Activated naive CD8-positive, alpha-beta T cell (primary cell): Measurements from ENCODE around the gene PDXK.

ENCODE experiments used
- H3K27ac Mint-ChIP-seq: one replicate; pipeline ENCODE4 v1.8.0; 2021; ENCODE audit warnings: mixed read lengths
- H3K27me3 Mint-ChIP-seq: one replicate; pipeline ENCODE4 v1.8.0; 2021; ENCODE audit warnings: mixed read lengths
- H3K36me3 Mint-ChIP-seq: one replicate; pipeline ENCODE4 v1.8.0; 2021; ENCODE audit warnings: mixed read lengths
- H3K4me1 Mint-ChIP-seq: one replicate; pipeline ENCODE4 v1.8.0; 2021; ENCODE audit warnings: low read depth, mixed read lengths
- H3K4me3 Mint-ChIP-seq: one replicate; pipeline ENCODE4 v1.8.0; 2021; ENCODE audit warnings: mild to moderate bottlenecking, mixed read lengths
- H3K9me3 Mint-ChIP-seq: one replicate; pipeline ENCODE4 v1.8.0; 2021; ENCODE audit warnings: low read depth, mixed read lengths

The PDXK gene

DNA sequence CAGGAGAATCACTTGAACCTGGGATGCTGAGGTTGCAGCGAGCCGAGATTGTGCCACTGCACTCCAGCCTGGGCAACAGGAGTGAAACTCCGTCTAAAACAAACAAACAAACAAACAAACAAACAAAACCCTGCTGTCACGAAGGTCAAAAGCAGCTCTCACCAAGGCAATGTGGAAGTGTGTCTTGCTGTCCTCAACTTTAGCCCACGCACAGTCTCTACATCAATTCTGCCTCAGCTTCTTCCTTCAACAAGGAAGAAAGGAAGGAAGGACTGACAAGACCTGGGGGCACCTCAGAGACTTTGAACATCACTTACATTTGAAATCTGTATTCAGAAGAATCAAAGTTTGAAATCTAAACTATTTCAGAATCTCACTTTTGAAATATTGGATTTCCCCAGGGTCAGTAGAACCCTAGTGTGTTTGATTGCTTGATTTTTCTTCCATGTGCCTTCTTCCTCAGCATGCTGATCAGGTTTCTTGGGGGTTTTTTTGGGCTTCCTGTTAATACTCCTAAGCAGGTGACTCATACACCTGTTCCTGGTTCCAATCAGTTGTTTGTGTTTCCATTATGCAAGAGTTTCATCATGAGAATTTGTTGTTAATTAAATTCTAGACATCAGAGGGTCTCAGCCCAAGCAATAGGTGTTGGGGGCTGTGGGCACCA lies 63.6 kb downstream of the PDXK start:
- peak overlapping the region; percentile 51 for H3K4me3 Mint-ChIP-seq
- no peaks in the 10 kb centered on the region for H3K9me3 Mint-ChIP-seq
- H3K27me3 Mint-ChIP-seq, result no peaks in the 10 kb centered on the region
- H3K27ac Mint-ChIP-seq, result peak overlapping the region; percentile 86
- peaks cover 26% of the 10 kb centered on the region for H3K4me1 Mint-ChIP-seq
- no peaks in the 10 kb centered on the region for H3K36me3 Mint-ChIP-seq

DNA sequence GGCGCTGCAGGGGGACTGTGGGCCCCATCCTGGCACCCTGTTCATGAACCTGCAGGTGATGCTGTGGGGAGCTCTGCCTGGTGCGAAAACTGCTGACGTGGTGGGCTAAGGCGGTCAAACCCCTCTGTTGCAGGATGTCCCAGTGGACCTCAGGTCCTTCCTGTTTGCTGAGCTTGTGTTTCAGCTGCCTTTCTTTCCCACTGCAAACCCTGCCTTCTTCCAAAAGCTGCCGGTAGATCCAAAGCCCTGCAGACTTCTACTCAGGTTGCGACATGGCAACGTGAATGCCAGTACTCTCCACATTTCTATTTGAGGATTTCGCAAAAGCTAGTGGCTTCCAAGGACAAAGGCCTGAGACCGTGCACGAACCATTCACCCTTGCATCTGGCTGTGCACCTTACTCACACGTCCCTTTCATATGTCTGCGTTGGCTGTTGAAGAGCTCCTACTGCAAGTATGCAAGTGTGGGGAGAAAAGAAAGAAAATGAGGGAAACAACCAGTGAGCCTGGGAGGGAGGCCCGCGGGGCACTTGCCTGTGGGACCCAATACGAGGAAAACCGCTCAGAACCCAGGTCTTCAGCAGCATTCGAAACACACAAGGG lies 64.3 kb downstream of the PDXK start:
- no peak overlapping the region for H3K4me3 Mint-ChIP-seq
- peak overlapping the region; percentile 86 for H3K27ac Mint-ChIP-seq
- no peaks in the 10 kb centered on the region for H3K27me3 Mint-ChIP-seq
- H3K4me1 Mint-ChIP-seq, result peaks cover 25% of the 10 kb centered on the region
- H3K36me3 Mint-ChIP-seq, result no peaks in the 10 kb centered on the region
- no peaks in the 10 kb centered on the region for H3K9me3 Mint-ChIP-seq

DNA sequence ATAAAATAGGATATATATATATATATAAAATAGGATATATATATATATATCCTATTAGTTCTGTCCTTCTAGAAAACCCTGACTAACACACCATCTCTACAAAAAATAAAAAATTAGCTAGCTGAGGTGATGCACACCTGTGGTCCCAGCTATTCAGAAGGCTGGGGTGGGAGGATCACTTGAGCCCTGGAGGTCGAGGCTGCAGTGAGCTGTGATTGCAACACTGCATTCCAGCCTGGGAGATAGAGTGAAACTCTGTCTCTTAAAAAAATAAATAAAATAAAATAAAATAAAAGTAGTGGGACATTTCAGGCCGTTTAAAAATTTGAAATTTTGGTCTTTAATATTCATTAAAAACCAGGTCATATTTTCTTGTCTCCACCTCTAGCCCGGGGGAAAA lies 66.2 kb downstream of the PDXK start:
- Mint-ChIP-seq H3K36me3 (no peaks in the 10 kb centered on the region), H3K4me1 (peaks cover 19% of the 10 kb centered on the region), H3K4me3 (no peak overlapping the region), H3K27me3 (no peaks in the 10 kb centered on the region), H3K27ac (no peak overlapping the region), H3K9me3 (no peaks in the 10 kb centered on the region)

DNA sequence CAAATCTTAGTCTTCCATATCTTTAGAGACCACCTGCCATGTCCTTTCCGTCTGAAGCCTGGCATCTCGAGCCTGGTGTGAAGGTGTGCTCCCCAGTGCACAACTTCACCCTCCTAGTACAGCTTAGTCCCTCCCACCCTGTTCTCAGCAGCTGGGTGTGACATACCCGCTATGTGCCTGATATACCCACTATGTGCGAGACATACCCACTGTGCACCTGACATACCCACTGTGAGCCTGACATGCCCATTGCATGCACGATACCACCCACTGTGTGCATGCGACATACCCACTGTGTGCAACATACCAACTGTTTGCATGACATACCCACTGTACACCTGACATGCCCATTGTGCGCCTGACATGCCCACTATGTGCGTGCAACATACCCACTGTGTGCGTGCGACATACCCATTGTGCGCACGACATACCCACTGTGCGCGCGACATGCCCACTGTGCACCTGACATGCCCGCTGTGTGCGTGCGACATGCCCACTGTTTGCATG lies 67.4 kb downstream of the PDXK start:
- Mint-ChIP-seq H3K27me3 (no peaks in the 10 kb centered on the region), H3K36me3 (no peaks in the 10 kb centered on the region), H3K9me3 (no peaks in the 10 kb centered on the region), H3K4me1 (peaks cover 29% of the 10 kb centered on the region), H3K27ac (no peak overlapping the region), H3K4me3 (peak overlapping the region; percentile 45)

DNA sequence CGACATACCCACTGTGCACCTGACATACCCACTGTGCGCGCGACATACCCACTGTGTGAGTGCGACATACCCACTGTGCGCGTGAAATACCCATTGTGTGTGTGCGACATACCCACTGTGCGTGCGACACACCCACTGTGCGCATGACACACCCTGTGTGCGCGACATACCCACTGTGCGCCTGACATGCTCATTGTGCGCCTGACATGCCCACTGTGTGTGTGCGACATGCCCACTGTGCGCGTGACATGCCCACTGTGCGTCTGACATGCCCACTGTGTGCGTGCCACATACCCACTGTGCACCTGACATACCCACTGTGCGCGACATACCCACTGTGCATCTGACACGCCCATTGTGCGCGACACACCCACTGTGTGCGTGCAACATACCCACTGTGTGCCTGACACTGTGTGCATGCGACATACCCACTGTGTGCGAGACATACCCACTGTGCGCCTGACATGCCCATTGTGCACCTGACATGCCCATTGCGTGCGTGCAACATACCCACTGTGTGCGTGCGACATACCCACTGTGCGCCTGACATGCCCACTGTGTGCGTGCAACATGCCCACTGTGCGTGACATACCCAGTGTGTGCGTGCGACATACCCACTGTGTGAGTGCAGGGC lies 68.0 kb downstream of the PDXK start:
- Mint-ChIP-seq H3K4me3 (no peak overlapping the region), H3K9me3 (no peaks in the 10 kb centered on the region), H3K27me3 (no peaks in the 10 kb centered on the region), H3K27ac (no peak overlapping the region), H3K36me3 (peaks cover 2% of the 10 kb centered on the region), H3K4me1 (peaks cover 32% of the 10 kb centered on the region)

DNA sequence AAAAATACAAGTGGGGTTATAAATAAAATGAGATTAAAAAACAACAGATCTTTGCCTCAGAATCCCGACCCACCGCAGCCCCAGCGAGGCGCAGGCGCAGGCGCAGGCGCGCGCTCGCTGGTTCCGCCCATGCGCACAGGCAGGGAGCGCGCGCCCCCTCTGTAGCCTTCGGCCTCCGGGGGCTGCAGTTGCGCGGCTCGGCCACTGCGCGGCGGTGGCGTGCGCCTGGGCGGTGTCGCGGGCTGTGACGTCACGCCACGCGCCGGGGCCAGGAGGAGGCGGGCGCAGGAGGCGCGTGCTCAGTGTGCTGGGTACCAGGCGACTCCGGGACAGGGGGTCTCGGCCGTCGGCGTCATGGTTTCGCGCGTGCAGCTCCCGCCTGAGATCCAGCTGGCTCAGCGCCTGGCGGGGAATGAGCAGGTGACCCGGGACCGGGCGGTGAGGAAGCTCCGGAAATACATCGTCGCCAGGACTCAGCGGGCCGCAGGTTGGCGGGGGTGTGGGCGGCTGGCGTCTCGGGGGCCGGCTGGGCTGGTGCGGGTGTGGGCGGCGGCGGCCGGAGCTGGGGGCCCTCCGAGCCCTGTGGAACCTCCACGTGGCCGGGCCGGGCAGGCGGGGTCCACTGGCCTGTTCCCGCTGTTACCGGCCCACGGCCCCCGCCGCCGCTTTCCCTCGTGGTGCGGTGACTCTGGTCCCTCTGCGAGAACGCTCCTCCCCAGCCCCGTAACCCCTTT lies 70.5 kb downstream of the PDXK start, which contains the start of gene RRP1:
RRP1 (plus strand) TSS at position 302 of the 734 bp plus-strand sequence; CDS start at position 355, 53 bp downstream.
- Mint-ChIP-seq H3K4me1 (peaks cover 27% of the 10 kb centered on the region), H3K27ac (peak within 1 kb of the TSS; percentile 95), H3K9me3 (no peaks in the 10 kb centered on the region), H3K27me3 (no peaks in the 10 kb centered on the region), H3K4me3 (peak within 1 kb of the TSS; percentile 98), H3K36me3 (peaks cover 4% of the 10 kb centered on the region)

DNA sequence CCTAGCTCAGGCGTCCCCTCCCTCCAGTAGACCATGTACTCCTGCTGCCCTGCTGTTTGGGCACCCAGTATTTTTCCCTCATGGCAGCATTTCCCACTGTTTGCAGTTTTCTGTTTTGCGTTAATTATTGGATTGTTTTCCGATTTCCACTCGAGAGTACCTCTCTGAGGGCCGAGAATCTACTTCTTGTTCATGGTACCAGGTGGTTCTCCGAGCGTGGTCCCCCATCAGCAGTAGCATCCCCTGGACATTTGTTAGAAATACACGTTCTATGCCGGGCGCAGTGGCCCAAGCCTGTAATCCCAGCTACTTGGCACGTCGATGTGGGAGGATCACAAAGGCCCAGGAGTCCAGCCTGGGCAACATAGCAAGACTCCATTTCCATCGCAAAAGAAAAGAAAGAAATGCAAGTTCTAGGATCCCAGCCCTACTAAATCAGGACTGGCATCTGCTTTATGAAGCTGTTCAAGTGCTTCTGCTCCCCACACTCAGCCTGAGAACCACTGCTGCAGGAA lies 71.1 kb downstream of the PDXK start:
- Mint-ChIP-seq H3K27me3 (no peaks in the 10 kb centered on the region), H3K9me3 (no peaks in the 10 kb centered on the region), H3K27ac (peak overlapping the region; percentile 95), H3K4me3 (peak overlapping the region; percentile 98), H3K36me3 (peaks cover 4% of the 10 kb centered on the region), H3K4me1 (peaks cover 28% of the 10 kb centered on the region)

DNA sequence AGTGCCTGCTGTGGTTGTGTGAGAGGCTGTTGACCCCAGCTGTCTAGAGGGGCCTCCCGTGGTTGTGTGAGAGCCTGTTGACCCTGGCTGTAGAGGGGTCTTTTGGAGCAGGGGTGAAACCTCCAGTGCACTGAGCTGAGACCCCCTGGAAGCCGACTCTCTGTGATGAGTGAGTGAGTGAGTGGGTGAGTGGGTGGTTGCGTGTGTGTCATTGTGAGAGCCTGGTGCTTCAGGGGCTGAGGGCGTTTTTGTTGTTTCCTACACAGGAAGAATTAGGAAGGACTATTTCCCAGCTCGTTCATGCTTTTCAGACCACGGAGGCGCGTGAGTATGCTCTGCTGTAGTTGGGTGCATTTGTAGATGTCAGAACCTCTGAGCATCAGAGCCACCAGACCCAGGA lies 73.5 kb downstream of the PDXK start:
- Mint-ChIP-seq H3K9me3 (no peaks in the 10 kb centered on the region), H3K27ac (no peak overlapping the region), H3K4me3 (peak overlapping the region; percentile 80), H3K27me3 (no peaks in the 10 kb centered on the region), H3K36me3 (peaks cover 6% of the 10 kb centered on the region), H3K4me1 (peaks cover 29% of the 10 kb centered on the region)

DNA sequence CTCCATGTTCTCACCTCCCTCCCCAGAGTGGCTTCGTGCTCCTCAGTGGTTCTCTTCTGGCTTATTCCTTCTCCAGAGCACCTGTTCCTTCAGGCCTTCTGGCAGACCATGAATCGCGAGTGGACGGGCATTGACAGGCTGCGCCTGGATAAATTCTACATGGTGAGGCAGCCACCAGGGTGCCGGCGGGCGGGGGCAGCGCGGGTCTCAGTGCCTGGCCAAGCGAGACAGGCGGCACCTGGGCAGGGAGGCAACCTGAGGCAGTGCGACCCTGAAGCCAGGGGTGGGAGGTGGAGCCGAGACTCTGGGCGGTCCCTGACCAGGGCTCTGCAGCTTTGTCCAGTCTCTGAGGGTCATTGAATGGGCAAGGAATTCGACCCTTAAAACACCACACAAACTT lies 74.3 kb downstream of the PDXK start:
- Mint-ChIP-seq H3K36me3 (peaks cover 6% of the 10 kb centered on the region), H3K27me3 (no peaks in the 10 kb centered on the region), H3K9me3 (no peaks in the 10 kb centered on the region), H3K4me3 (no peak overlapping the region), H3K27ac (no peak overlapping the region), H3K4me1 (peaks cover 29% of the 10 kb centered on the region)

DNA sequence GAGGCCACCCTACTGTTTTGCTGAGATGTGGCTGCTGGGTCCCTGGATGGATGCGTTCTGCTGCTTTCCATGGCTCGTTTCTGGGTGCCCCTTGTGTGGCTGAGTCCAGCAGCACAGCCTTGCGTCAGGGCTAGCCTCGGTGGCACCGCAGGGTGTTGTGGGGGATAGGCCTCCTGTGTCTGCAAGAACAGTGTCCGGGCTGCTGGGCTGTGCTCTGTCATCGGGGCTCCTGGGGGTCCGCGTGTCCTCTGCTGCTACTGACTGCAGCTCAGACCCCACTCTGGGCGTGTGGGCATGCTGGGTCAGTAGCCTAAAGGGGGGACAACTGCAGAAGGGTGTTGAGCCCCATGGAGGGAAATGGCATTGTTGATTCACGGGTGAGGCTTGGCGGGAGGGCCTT lies 75.4 kb downstream of the PDXK start:
- Mint-ChIP-seq H3K36me3 (peaks cover 6% of the 10 kb centered on the region), H3K27me3 (no peaks in the 10 kb centered on the region), H3K4me1 (peaks cover 29% of the 10 kb centered on the region), H3K27ac (no peak overlapping the region), H3K9me3 (no peaks in the 10 kb centered on the region), H3K4me3 (no peak overlapping the region)

DNA sequence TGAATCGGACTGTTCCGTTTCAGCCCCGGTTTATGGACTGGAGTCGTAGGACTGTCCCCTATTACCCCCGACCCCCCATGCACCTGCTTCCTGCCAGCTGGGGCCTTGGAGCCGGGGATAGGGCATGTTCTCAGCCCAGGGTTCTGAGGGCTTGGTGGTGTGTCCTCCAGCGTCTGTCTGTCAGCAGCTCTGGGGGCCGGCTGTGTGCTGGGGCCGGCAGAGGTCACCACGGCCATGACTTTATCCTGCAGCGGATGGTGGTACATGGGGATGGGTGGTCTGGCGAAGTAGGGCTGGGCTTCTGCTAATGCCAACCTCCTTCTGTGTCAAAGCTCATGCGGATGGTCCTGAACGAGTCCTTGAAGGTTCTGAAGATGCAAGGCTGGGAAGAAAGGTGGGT lies 75.9 kb downstream of the PDXK start:
- no peaks in the 10 kb centered on the region for H3K9me3 Mint-ChIP-seq
- H3K27me3 Mint-ChIP-seq, result no peaks in the 10 kb centered on the region
- H3K4me1 Mint-ChIP-seq, result peaks cover 29% of the 10 kb centered on the region
- H3K4me3 Mint-ChIP-seq, result no peak overlapping the region
- peak overlapping the region; percentile 16 for H3K27ac Mint-ChIP-seq
- peaks cover 6% of the 10 kb centered on the region for H3K36me3 Mint-ChIP-seq

DNA sequence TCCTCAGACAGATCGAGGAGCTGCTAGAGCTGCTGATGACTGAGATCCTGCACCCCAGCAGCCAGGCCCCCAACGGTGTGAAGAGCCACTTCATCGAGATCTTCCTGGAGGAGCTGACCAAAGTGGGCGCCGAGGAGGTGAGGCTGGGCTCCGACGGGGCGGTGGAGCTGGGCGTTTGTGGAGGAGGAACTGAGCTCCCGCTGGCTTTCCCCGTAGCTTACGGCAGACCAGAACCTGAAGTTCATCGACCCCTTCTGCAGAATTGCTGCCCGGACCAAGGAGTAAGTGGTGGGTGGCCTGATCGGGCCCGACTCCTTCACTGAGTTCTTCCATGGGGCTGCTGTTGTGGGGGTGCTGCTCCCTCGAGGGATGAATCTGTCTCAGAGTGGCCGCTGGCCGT lies 78.5 kb downstream of the PDXK start:
- no peaks in the 10 kb centered on the region for H3K27me3 Mint-ChIP-seq
- no peaks in the 10 kb centered on the region for H3K9me3 Mint-ChIP-seq
- peaks cover 8% of the 10 kb centered on the region for H3K4me1 Mint-ChIP-seq
- no peak overlapping the region for H3K27ac Mint-ChIP-seq
- no peak overlapping the region for H3K4me3 Mint-ChIP-seq
- H3K36me3 Mint-ChIP-seq, result peaks cover 2% of the 10 kb centered on the region

DNA sequence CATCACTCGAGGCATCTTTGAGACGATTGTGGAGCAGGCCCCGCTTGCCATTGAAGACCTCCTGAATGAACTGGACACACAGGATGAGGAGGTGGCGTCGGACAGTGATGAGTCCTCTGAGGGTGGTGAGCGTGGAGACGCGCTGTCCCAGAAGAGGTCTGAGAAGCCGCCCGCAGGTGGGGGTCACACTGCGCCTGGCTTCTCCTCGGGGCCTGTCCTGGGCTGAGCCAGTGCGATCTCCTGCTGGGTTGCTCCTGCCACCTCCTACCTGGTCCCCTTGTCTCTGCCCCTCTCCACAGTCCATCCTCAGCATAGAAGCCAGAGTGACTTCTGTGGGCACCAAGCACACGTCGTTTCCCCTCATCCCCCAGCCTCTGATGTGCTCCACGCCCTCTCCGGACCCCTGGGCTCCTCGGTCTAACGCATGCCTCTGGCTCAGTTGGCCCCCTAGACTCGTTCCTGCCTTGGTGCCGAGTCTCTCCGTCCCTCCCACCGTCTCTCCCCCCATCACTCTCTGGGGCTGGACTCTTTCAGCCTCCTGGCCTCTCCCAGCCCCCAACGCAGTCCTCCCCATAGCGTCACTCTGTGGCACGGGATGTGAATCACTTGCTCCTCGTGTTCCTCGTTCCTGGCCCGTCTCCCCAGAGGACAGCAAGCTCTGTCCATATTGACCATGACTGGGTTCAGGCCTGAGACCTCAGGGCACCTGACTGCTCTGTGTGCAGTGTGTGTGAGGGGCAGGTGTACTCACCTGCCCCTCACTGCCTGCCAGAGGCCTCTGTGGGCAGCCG lies 79.2 kb downstream of the PDXK start:
- H3K27ac Mint-ChIP-seq, result no peak overlapping the region
- H3K36me3 Mint-ChIP-seq, result peaks cover 2% of the 10 kb centered on the region
- no peak overlapping the region for H3K4me3 Mint-ChIP-seq

DNA sequence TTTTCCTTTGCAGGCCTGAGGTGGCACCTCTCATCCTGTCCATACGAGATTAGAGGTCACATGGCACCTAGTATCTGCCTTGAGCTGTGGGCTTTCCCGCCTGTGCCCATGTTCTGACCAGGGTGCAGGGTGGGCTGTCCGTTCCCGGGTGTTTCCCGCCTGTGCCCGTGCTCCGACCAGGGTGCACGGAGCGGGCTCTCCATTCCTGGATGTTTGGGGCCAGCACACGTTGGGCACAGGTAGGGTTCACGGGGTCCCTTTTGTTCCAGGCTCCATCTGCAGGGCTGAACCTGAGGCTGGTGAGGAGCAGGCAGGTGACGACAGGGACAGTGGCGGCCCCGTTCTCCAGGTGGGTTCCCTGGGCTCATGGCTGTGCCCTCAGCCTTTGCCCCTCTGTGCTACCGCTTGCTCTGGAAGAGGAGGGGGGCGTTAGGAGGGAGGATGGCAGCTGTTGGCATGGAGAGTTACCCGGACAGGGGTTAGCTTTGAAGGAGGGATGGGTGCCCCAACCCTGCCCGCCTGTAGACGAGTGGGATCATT lies 80.4 kb downstream of the PDXK start:
- no peaks in the 10 kb centered on the region for H3K9me3 Mint-ChIP-seq
- H3K27me3 Mint-ChIP-seq, result no peaks in the 10 kb centered on the region
- no peak overlapping the region for H3K27ac Mint-ChIP-seq
- H3K4me1 Mint-ChIP-seq, result peaks cover 5% of the 10 kb centered on the region
- H3K36me3 Mint-ChIP-seq, result peaks cover 2% of the 10 kb centered on the region
- no peak overlapping the region for H3K4me3 Mint-ChIP-seq

More for the DNA sequence above, 79.2 kb downstream of the PDXK start:
- Mint-ChIP-seq H3K4me1 (peaks cover 6% of the 10 kb centered on the region), H3K27me3 (no peaks in the 10 kb centered on the region), H3K9me3 (no peaks in the 10 kb centered on the region)
